Esophagus squamous epithelium (tissue), 4 donors: Measurements from ENCODE around the gene NOG.

Source experiments
- CTCF ChIP-seq, 6 experiments: fragments of 450-650 bp in 4 of 6; fragments of 200-600 bp in 2 of 6; sonication (generic) in 2 of 6; IDR thresholded peaks; one replicate each; pipeline ENCODE4 v1.5.1; 2016 to 2019; ENCODE audit warnings: antibody characterized with exemption in 6 of 6, mild to moderate bottlenecking in 4 of 6, moderate library complexity in 4 of 6
- POLR2A ChIP-seq, 4 donors: fragments of 450-650 bp; IDR thresholded peaks; one replicate each; pipeline ENCODE4 v1.6.1; 2017; ENCODE audit warnings: antibody characterized with exemption in 4 of 4, mild to moderate bottlenecking in 4 of 4, moderate library complexity in 3 of 4

GRCh38 chr17:56595831-56596690, 2.6 kb downstream of the NOG start:
- TF ChIP-seq POLR2A (IDR thresholded peaks at IDR 0.05) (no peak), CTCF (IDR thresholded peaks at IDR 0.05) (no peak)
